ENCODE measurements around the gene LRRC45. TPM values are rescaled to one million over a fixed set of nuclear protein-coding genes. Genes with fewer than 3 reads are reported as not detected.

LRRC45 gene
- total and polyA plus RNA-seq, 11 donors, result 2.9 to 8.6 (median 5.6) TPM

GRCh38 chr17:82033359-82034085, 10.4 kb downstream of the LRRC45 start:
- DNase-seq (no peak), ATAC-seq (no peak)
- intact Hi-C loops (cut with DNase I), result loop anchor here in 4 of 10 donors (5.0 to 10.0 kb wide), 4 partner anchors 71 to 291 kb away; no protein-coding TSS in a partner anchor
- Histone ChIP-seq H3K4me3 (no peak overlapping the region), H3K36me3 (peaks cover 0 to 5% (median 0%) of the 10 kb centered on the region in 9 donors), H3K27ac (no peak overlapping the region), H3K27me3 (peaks cover 0 to 9% (median 0%) of the 10 kb centered on the region in 9 donors), H3K9me3 (no peaks in the 10 kb centered on the region), H3K4me1 (peaks cover 6 to 58% (median 32%) of the 10 kb centered on the region in 12 donors)
- WGBS, 4 donors, result 93 to 96% (median 94%) methylated on average over 6 to 38 of the region's 38 CpGs
- no peak for TF ChIP-seq POLR2A (IDR thresholded peaks at IDR 0.05)
- TF ChIP-seq, protein P1, sequence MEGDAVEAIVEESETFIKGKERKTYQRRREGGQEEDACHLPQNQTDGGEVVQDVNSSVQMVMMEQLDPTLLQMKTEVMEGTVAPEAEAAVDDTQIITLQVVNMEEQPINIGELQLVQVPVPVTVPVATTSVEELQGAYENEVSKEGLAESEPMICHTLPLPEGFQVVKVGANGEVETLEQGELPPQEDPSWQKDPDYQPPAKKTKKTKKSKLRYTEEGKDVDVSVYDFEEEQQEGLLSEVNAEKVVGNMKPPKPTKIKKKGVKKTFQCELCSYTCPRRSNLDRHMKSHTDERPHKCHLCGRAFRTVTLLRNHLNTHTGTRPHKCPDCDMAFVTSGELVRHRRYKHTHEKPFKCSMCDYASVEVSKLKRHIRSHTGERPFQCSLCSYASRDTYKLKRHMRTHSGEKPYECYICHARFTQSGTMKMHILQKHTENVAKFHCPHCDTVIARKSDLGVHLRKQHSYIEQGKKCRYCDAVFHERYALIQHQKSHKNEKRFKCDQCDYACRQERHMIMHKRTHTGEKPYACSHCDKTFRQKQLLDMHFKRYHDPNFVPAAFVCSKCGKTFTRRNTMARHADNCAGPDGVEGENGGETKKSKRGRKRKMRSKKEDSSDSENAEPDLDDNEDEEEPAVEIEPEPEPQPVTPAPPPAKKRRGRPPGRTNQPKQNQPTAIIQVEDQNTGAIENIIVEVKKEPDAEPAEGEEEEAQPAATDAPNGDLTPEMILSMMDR (IDR thresholded peaks at IDR 0.05), result no peak

DNA sequence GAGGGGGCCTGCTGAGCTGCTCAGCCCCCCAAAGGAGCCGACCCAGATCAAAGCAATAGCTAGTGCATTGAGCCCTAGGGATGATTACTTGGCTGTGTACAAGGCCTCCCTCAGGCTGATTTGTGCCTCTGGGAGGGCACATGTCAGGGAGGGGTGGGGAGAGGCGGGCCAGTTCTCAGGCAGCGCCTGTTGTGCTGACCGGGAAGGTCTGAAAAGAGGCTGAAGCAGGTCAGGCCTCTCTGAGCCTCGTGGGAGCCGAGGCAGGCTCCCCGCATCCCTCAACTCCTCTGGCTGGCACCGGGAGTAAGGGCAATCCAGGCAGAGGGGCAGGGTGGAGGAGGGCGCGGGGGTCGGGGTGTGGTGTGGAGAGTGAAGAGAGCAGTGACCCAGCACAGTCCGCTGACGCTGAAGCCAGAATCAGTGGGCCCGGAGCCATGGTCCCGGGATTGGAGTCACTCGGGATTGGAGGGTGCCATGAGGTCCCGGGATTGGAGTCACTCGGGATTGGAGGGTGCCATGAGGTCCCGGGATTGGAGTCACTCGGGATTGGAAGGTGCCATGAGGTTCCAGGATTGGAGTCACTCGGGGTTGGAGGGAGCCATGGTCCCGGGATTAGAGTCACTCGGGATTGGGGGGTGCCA, 11.4 kb downstream of the LRRC45 start:
- DNase-seq, result no peak
- Histone ChIP-seq H3K27ac (no peak overlapping the region), H3K9me3 (no peaks in the 10 kb centered on the region), H3K4me3 (no peak overlapping the region), H3K27me3 (peaks cover 0 to 9% (median 0%) of the 10 kb centered on the region in 9 donors), H3K36me3 (peaks cover 0 to 5% (median 0%) of the 10 kb centered on the region in 9 donors), H3K4me1 (peaks cover 6 to 52% (median 32%) of the 10 kb centered on the region in 12 donors)
- TF ChIP-seq, protein P1 (IDR thresholded peaks at IDR 0.05), result no peak
- no peak for TF ChIP-seq POLR2A (IDR thresholded peaks at IDR 0.05)
- no peak for ATAC-seq
- 74 to 83% (median 81%) methylated on average over 23 of the region's 23 CpGs for WGBS, 4 donors
- intact Hi-C loops (cut with DNase I), result loop anchor here in 5 of 10 donors (5.0 to 10.0 kb wide), 5 partner anchors 63 to 290 kb away; partner anchors contain the start of gene FASN (in 1 of the 5)

DNA sequence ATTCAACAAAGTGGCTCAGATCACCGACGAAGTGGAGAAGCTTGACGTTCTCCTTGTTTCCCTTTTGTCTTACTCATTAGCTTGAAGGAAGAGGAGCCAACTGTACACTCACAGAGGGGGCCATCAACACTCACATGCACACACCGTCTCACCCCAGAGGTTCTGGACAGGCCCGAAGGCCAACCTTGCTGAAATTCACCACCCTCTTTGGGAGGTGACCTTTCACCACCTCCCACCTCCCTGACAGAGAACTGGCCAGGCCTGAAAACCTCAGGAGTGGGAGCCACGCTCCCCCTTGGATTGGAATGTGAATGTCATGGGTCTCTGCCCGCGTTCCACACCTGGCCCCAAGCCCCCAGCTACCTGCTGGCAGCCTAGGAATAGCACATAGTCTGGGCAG, 12.4 kb downstream of the LRRC45 start:
- H3K4me3 ChIP-seq, result no peak overlapping the region
- H3K27ac ChIP-seq, result no peak overlapping the region
- WGBS, 4 donors, result 76 to 91% (median 90%) methylated on average over 5 to 8 of the region's 8 CpGs
- TF ChIP-seq POLR2A (IDR thresholded peaks at IDR 0.05), result no peak
- TF ChIP-seq, protein P1 (IDR thresholded peaks at IDR 0.05), result no peak
- DNase-seq (no peak), ATAC-seq (no peak)
- peaks cover 0 to 5% (median 0%) of the 10 kb centered on the region in 9 donors for H3K36me3 ChIP-seq
- H3K9me3 ChIP-seq, result no peaks in the 10 kb centered on the region
- H3K27me3 ChIP-seq, result peaks cover 0 to 9% (median 0%) of the 10 kb centered on the region in 9 donors
- intact Hi-C loops (cut with DNase I), result loop anchor here in 3 of 10 donors (5.0 to 10.0 kb wide), 3 partner anchors 62 to 289 kb away; partner anchors contain the start of gene FASN (in 1 of the 3)
- peaks cover 4 to 42% (median 24%) of the 10 kb centered on the region in 12 donors for H3K4me1 ChIP-seq

Data from heart left ventricle (tissue), 16 donors.